A673 (cell line): ENCODE results near the gene GAK. TPM values are rescaled to one million over a fixed set of nuclear protein-coding genes. Genes with fewer than 3 reads are reported as not detected.

Experiments used
- BruUV-seq: library from RNA; stranded (reverse); fragments of 400-500 nt; replicated peaks from 2 replicates; lab custom pipeline; 2021; lab: Mats Ljungman, UMichigan
- CTCF ChIA-PET: fragments of 300-600 bp; sonication (Branson Sonifier 250); formaldehyde crosslinking; loops from one replicate; lab custom pipeline; 2022; ENCODE audit warnings: antibody characterized with exemption; lab: Charles Lee
- POLR2A ChIA-PET: fragments of 300-600 bp; sonication (Branson Sonifier 250); formaldehyde crosslinking; loops from one replicate; lab custom pipeline; 2022; ENCODE audit warnings: antibody characterized with exemption; ENCODE audit not compliant: low non-redundant PET; lab: Charles Lee
- DNase-seq: peaks from one replicate; pipeline ENCODE4 v3.0.0-alpha.2; 2015; ENCODE audit warnings: low spot score
- H3K27ac ChIP-seq: fragments of 200-600 bp; sonication (generic); 2 replicates; pipeline ENCODE4 v1.5.1; 2016; ENCODE audit warnings: mixed run types, low read depth, mild to moderate bottlenecking, mixed read lengths, antibody characterized with exemption, low read length; ENCODE audit not compliant: poor library complexity, severe bottlenecking
- H3K27me3 ChIP-seq: fragments of 200-600 bp; sonication (generic); replicated peaks from 2 replicates; pipeline ENCODE4 v1.6.1; 2017; ENCODE audit warnings: mixed run types, low read depth, mild to moderate bottlenecking, mixed read lengths, antibody characterized with exemption, low read length; ENCODE audit not compliant: insufficient read depth, poor library complexity
- H3K36me3 ChIP-seq: fragments of 200-600 bp; sonication (generic); 2 replicates; pipeline ENCODE4 v1.6.1; 2016; ENCODE audit warnings: mixed run types, mild to moderate bottlenecking, mixed read lengths, antibody characterized with exemption, low read length; ENCODE audit not compliant: insufficient read depth, poor library complexity, severe bottlenecking
- H3K4me1 ChIP-seq: fragments of 200-600 bp; sonication (generic); 2 replicates; pipeline ENCODE4 v1.6.1; 2017; ENCODE audit warnings: mixed run types, mild to moderate bottlenecking, mixed read lengths, antibody characterized with exemption, low read length; ENCODE audit not compliant: insufficient read depth, poor library complexity, severe bottlenecking
- H3K4me3 ChIP-seq: fragments of 200-600 bp; sonication (generic); 2 replicates; pipeline ENCODE4 v1.5.1; 2016; ENCODE audit warnings: low read depth, mixed run types, mild to moderate bottlenecking, mixed read lengths, low read length; ENCODE audit not compliant: poor library complexity, severe bottlenecking
- H3K9me3 ChIP-seq: fragments of 200-600 bp; sonication (generic); 2 replicates; pipeline ENCODE4 v1.6.1; 2016; ENCODE audit warnings: mixed run types, low read depth, mild to moderate bottlenecking, mixed read lengths, antibody characterized with exemption, low read length; ENCODE audit not compliant: poor library complexity, severe bottlenecking
- EZH2 ChIP-seq: fragments of 200-600 bp; sonication (generic); IDR thresholded peaks from 2 replicates; pipeline ENCODE4 v1.6.1; 2017; ENCODE audit warnings: borderline replicate concordance, low read depth, mild to moderate bottlenecking, mixed read lengths, antibody characterized with exemption, low read length; ENCODE audit not compliant: poor library complexity, severe bottlenecking
- intact Hi-C: fragments of 100-400 bp; cut with micrococcal nuclease; formaldehyde crosslinking; loops from one replicate; pipeline ENCODE4 v1.10.0; 2022; ENCODE audit not compliant: unreplicated experiment
- total RNA-seq: library from RNA; stranded (reverse); gene quantifications from 2 replicates; pipeline ENCODE4 v1.2.3, GENCODE V29; 2021
- TF ChIP-seq, protein P1 (sequence below): fragments of 300-800, 200-600 bp; sonication (generic); conservative IDR thresholded peaks from 2 replicates; pipeline ENCODE4 v1.5.1; 2017; ENCODE audit warnings: low read depth, mild to moderate bottlenecking, antibody characterized with exemption, low read length, moderate library complexity, mixed read lengths

The GAK gene
- total RNA-seq, 1 experiment from 2014 or later: 96.2 TPM

DNA sequence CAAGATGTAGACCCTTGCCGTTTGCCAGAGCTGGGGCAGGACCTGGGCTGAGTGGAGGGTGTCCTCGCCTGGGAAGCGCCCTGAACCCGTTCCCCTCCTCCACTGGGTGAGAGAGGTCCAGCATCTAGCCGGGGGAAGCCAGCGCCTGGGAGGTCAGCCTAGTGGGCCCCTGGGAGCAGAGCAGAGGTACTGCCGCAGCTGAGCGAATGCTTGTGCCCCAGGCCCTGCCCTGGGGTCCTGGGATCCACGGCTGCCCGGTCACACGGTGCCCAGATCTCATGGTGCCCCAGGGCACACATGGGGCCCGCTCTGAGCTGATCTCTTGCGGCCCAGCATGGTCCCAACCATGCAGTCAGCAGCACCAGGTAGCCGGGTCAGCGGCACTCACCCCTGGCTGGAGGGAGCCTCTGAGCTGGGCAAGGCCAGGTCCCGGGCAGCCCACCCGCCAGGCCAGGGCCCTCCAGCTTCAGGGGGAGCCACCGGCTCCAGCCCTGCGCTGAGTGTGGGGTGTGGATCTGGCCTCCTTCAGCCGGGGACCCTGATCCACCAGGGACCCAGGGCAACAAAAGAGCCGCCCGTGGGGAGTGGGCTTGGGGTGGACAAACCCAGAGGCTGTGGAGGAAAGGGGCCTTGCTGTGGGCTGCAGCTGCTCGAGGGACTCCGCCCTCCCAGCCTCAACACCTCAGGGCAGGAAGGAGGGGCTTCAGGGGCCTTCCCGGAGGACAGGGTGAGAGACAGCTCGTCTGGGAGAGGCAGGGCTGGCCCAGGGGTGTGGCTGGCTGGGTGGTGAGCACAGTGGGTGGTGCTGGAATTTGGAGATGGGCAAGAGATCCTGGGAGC is 102.1 kb downstream of the GAK start:
- H3K27me3 ChIP-seq: peaks cover 6% of the 10 kb centered on the region
- no TSS peak for BruUV-seq
- TF ChIP-seq, protein P1, sequence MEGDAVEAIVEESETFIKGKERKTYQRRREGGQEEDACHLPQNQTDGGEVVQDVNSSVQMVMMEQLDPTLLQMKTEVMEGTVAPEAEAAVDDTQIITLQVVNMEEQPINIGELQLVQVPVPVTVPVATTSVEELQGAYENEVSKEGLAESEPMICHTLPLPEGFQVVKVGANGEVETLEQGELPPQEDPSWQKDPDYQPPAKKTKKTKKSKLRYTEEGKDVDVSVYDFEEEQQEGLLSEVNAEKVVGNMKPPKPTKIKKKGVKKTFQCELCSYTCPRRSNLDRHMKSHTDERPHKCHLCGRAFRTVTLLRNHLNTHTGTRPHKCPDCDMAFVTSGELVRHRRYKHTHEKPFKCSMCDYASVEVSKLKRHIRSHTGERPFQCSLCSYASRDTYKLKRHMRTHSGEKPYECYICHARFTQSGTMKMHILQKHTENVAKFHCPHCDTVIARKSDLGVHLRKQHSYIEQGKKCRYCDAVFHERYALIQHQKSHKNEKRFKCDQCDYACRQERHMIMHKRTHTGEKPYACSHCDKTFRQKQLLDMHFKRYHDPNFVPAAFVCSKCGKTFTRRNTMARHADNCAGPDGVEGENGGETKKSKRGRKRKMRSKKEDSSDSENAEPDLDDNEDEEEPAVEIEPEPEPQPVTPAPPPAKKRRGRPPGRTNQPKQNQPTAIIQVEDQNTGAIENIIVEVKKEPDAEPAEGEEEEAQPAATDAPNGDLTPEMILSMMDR: no peak
- no peak for TF ChIP-seq EZH2
- H3K27ac ChIP-seq: no peak overlapping the region
- ChIA-PET POLR2A (no interaction called here), CTCF (no interaction called here)
- H3K4me1 ChIP-seq: peaks cover 4% of the 10 kb centered on the region
- intact Hi-C loops: loop anchor here (5.0 kb wide), 1 partner anchor 97 kb away; no protein-coding TSS in a partner anchor
- no peaks in the 10 kb centered on the region for H3K36me3 ChIP-seq
- no peak for DNase-seq
- H3K9me3 ChIP-seq: no peaks in the 10 kb centered on the region
- H3K4me3 ChIP-seq: no peak overlapping the region

DNA sequence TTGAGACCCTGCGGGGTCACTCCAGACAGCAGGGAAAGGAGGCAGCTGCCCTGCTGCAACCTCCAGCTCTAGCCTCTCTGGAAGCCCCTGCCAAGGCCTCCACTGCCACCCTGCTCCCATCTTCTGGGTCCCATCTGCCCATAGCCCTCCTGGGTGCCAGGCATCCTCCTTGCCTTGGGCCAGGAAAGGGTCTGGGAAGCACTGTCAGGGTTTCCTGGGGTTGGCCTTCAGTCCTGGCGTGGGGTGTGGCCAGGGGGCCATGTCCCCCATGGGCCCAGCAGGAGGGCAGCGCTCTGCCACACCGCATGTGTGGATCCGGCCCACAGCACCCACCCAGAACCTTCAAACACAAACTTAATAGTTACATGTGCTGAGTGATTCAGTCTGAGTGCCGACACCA is 102.8 kb downstream of the GAK start:
- ChIA-PET POLR2A (no interaction called here), CTCF (no interaction called here)
- peaks cover 6% of the 10 kb centered on the region for H3K4me1 ChIP-seq
- no peak overlapping the region for H3K27ac ChIP-seq
- H3K36me3 ChIP-seq: no peaks in the 10 kb centered on the region
- no TSS peak for BruUV-seq
- no peaks in the 10 kb centered on the region for H3K9me3 ChIP-seq
- intact Hi-C loops: no loop called here
- no peak for DNase-seq
- H3K4me3 ChIP-seq: no peak overlapping the region
- TF ChIP-seq, protein P1: no peak
- TF ChIP-seq EZH2: no peak
- peaks cover 11% of the 10 kb centered on the region for H3K27me3 ChIP-seq

DNA sequence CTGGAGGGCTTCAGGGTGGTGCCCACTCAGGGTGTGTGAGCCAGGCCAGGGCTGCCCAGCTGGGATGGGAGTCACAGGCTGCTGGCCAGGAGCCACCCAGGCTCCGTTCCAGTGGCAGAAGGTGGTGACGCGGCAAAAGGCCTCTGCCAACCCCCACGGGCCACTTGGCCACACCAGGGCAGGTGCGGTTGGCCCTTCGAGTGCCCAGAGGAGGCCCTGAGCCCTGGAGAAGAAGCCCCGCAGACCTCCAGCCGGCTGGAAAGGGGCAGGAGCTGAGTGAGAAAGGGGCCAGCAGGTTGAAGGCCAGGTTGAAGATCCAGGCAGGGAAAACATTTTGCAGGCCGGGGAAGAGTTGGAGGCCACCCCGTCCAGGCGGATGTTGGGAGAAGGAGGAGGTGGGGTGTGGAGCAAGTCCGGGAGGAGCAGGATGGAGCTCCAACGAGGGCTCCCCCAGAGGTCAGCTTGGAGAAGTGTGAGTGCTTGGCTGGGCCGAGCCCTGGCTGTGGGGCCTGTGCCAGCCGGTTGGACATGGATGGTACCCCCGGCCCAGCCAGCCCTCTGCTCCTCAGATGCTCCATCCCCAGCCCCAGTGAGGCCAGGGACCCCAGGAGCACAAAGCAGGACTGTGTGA is 103.4 kb downstream of the GAK start:
- Histone ChIP-seq H3K4me1 (peaks cover 6% of the 10 kb centered on the region), H3K9me3 (no peaks in the 10 kb centered on the region), H3K36me3 (no peaks in the 10 kb centered on the region), H3K4me3 (no peak overlapping the region), H3K27ac (no peak overlapping the region), H3K27me3 (peaks cover 13% of the 10 kb centered on the region)
- TF ChIP-seq, protein P1: no peak
- TF ChIP-seq EZH2: no peak
- ChIA-PET POLR2A (no interaction called here), CTCF (no interaction called here)
- BruUV-seq: no TSS peak
- no peak for DNase-seq
- intact Hi-C loops: no loop called here
